ENCODE results near the gene GPX3.

Gene GPX3

GRCh38 chr5:151028717-151029116, 8.3 kb downstream of the GPX3 start:
- no peak for TF ChIP-seq CTCF (IDR thresholded peaks at IDR 0.05)

- no peak for TF ChIP-seq CTCF (IDR thresholded peaks at IDR 0.05)
Measured at GRCh38 chr5:151029179-151030055, 9.0 kb downstream of the GPX3 start.

GRCh38 chr5:151030056-151030336, 9.6 kb downstream of the GPX3 start:
- no peak for TF ChIP-seq CTCF (IDR thresholded peaks at IDR 0.05)

- TF ChIP-seq CTCF (IDR thresholded peaks at IDR 0.05) = no peak
Measured at GRCh38 chr5:151030379-151030778, 10.0 kb downstream of the GPX3 start.

GRCh38 chr5:151031554-151031953, 11.2 kb downstream of the GPX3 start:
- no peak for TF ChIP-seq CTCF (IDR thresholded peaks at IDR 0.05)

GRCh38 chr5:151033217-151033934, 13.0 kb downstream of the GPX3 start:
- no peak for TF ChIP-seq CTCF (IDR thresholded peaks at IDR 0.05)

- no peak for TF ChIP-seq CTCF (IDR thresholded peaks at IDR 0.05)
Measured at GRCh38 chr5:151034422-151035379, 14.3 kb downstream of the GPX3 start.
